Neural cell (in vitro differentiated cells): ENCODE measurements around the gene ATXN2. TPM values are rescaled to one million over a fixed set of nuclear protein-coding genes. Genes with fewer than 3 reads are reported as not detected.

ENCODE experiments used
- H2AFZ ChIP-seq: fragments of 200-600, 300-800 bp; sonication (generic), shearing (Covaris generic); 2 replicates; pipeline ENCODE4 v1.6.0; 2014; ENCODE audit warnings: low read depth, mild to moderate bottlenecking, antibody characterized with exemption, low read length, moderate library complexity
- H3F3A ChIP-seq: fragments of 200-600 bp; shearing (Covaris generic); 2 replicates; pipeline ENCODE4 v1.6.1; 2016; ENCODE audit warnings: mild to moderate bottlenecking, moderate library complexity, mixed read lengths, antibody characterized with exemption, low read length; ENCODE audit not compliant: insufficient read depth, poor library complexity, severe bottlenecking
- H3K27ac ChIP-seq: fragments of 200-600, 300-800 bp; sonication (generic), shearing (Covaris generic); 2 replicates; pipeline ENCODE4 v1.5.1; 2014; ENCODE audit warnings: mild to moderate bottlenecking, low read length, moderate library complexity
- H3K27me3 ChIP-seq: fragments of 300-800, 200-600 bp; sonication (generic), shearing (Covaris generic); 2 replicates; pipeline ENCODE4 v1.6.0; 2014; ENCODE audit warnings: mild to moderate bottlenecking, low read depth, low read length, moderate library complexity; ENCODE audit not compliant: insufficient read depth
- H3K36me3 ChIP-seq: fragments of 300-800, 200-600 bp; sonication (generic), shearing (Covaris generic); 2 replicates; pipeline ENCODE4 v1.5.1; 2014; ENCODE audit warnings: mild to moderate bottlenecking, antibody characterized with exemption, low read length, moderate library complexity; ENCODE audit not compliant: insufficient read depth
- H3K4me2 ChIP-seq: fragments of 300-800, 200-600 bp; sonication (generic), shearing (Covaris generic); 2 replicates; pipeline ENCODE4 v1.6.0; 2014; ENCODE audit warnings: mild to moderate bottlenecking, low read length
- H3K4me3 ChIP-seq: fragments of 300-800, 200-600 bp; sonication (generic), shearing (Covaris generic); 2 replicates; pipeline ENCODE4 v1.5.1; 2014; ENCODE audit warnings: mild to moderate bottlenecking, low read length, moderate library complexity
- H3K79me2 ChIP-seq: fragments of 200-600 bp; shearing (Covaris generic); replicated peaks from 2 replicates; pipeline ENCODE4 v1.6.0; 2014; ENCODE audit warnings: mild to moderate bottlenecking, low read length, moderate library complexity; ENCODE audit not compliant: insufficient read depth
- H3K9ac ChIP-seq: fragments of 300-800, 200-600 bp; sonication (generic), shearing (Covaris generic); 2 replicates; pipeline ENCODE4 v1.6.1; 2016; ENCODE audit warnings: mild to moderate bottlenecking, low read length, mixed read lengths
- H3K9me2 ChIP-seq: fragments of 200-600 bp; shearing (Covaris generic); 2 replicates; pipeline ENCODE4 v1.6.1; 2016; ENCODE audit warnings: mild to moderate bottlenecking, low read length, mixed read lengths; ENCODE audit not compliant: insufficient read depth
- H3K9me3 ChIP-seq: fragments of 200-600, 300-800 bp; sonication (generic), shearing (Covaris generic); 2 replicates; pipeline ENCODE4 v1.6.1; 2016; ENCODE audit warnings: mild to moderate bottlenecking, mixed run types, low read length, moderate library complexity, mixed read lengths
- H4K20me1 ChIP-seq: fragments of 200-600 bp; shearing (Covaris generic); 2 replicates; pipeline ENCODE4 v1.6.1; 2016; ENCODE audit warnings: mild to moderate bottlenecking, mixed run types; ENCODE audit not compliant: insufficient read depth
- CTCF ChIP-seq: fragments of 450-650 bp; IDR thresholded peaks from 2 replicates; pipeline ENCODE4 v1.5.1; 2014; ENCODE audit warnings: antibody characterized with exemption, mild to moderate bottlenecking, moderate library complexity; ENCODE audit not compliant: poor library complexity, severe bottlenecking
- EP300 ChIP-seq: fragments of 450-650 bp; conservative IDR thresholded peaks from 2 replicates; pipeline ENCODE4 v1.6.1; 2014; ENCODE audit warnings: antibody characterized with exemption, mild to moderate bottlenecking, moderate library complexity; ENCODE audit not compliant: poor library complexity, severe bottlenecking
- EZH2 ChIP-seq: fragments of 200-600, 300-800 bp; shearing (Covaris generic), sonication (generic); IDR thresholded peaks from 2 replicates; pipeline ENCODE4 v1.6.1; 2014; ENCODE audit warnings: antibody characterized with exemption, low read length, borderline replicate concordance, mild to moderate bottlenecking; ENCODE audit not compliant: insufficient read depth, poor library complexity, severe bottlenecking
- MXI1 ChIP-seq: fragments of 450-650 bp; conservative IDR thresholded peaks from 2 replicates; pipeline ENCODE4 v1.6.1; 2014; ENCODE audit warnings: antibody characterized with exemption, mild to moderate bottlenecking; ENCODE audit not compliant: poor library complexity, severe bottlenecking
- POLR2AphosphoS5 ChIP-seq: IDR thresholded peaks from 2 replicates; pipeline ENCODE4 v1.6.1; 2012
- RAD21 ChIP-seq: fragments of 450-650 bp; conservative IDR thresholded peaks from 2 replicates; pipeline ENCODE4 v1.6.1; 2014; ENCODE audit warnings: antibody characterized with exemption, mild to moderate bottlenecking, moderate library complexity
- REST ChIP-seq: IDR thresholded peaks from 2 replicates; pipeline ENCODE4 v1.6.1; 2012; ENCODE audit warnings: borderline replicate concordance
- SMC3 ChIP-seq: fragments of 450-650 bp; conservative IDR thresholded peaks from 2 replicates; pipeline ENCODE4 v1.6.1; 2014; ENCODE audit warnings: antibody characterized with exemption, mild to moderate bottlenecking, moderate library complexity; ENCODE audit not compliant: poor library complexity
- TAF1 ChIP-seq: IDR thresholded peaks from 2 replicates; pipeline ENCODE4 v1.6.1; 2012; ENCODE audit warnings: low read depth
- polyA plus RNA-seq: library from polyadenylated mRNA; depleted of rRNA; stranded (reverse); fragments of >200 nt; gene quantifications from 2 replicates; pipeline ENCODE4 v1.2.3, GENCODE V29; 2014

ATXN2 gene
- polyA plus RNA-seq, 1 donor from 2014 or later: 12.6 TPM

- H3K36me3 ChIP-seq: no peaks in the 10 kb centered on the region
- H3K27ac ChIP-seq: no peak overlapping the region
- H3K79me2 ChIP-seq: no peaks in the 10 kb centered on the region
- H4K20me1 ChIP-seq: no peaks in the 10 kb centered on the region
- H3K4me3 ChIP-seq: no peak overlapping the region
- no peaks in the 10 kb centered on the region for H3K9me2 ChIP-seq
- H3K9ac ChIP-seq: no peak overlapping the region
- H3K4me2 ChIP-seq: no peak overlapping the region
- no peaks in the 10 kb centered on the region for H3K27me3 ChIP-seq
- H3F3A ChIP-seq: no peaks in the 10 kb centered on the region
- no peak overlapping the region for H2AFZ ChIP-seq
- TF ChIP-seq TAF1 (no peak), POLR2AphosphoS5 (no peak), REST (no peak), EP300 (no peak), MXI1 (no peak), SMC3 (no peak), EZH2 (no peak), CTCF (no peak), RAD21 (no peak)
- H3K9me3 ChIP-seq: no peaks in the 10 kb centered on the region
These were observed 17.1 kb upstream of the ATXN2 start for GRCh38 chr12:111616177-111616623.

GRCh38 chr12:111607239-111607638 is 8.1 kb upstream of the ATXN2 start:
- no peak overlapping the region for H3K9ac ChIP-seq
- H3K27ac ChIP-seq: no peak overlapping the region
- H3K9me2 ChIP-seq: no peaks in the 10 kb centered on the region
- no peak overlapping the region for H3K4me3 ChIP-seq
- H2AFZ ChIP-seq: no peak overlapping the region
- no peaks in the 10 kb centered on the region for H4K20me1 ChIP-seq
- TF ChIP-seq TAF1 (no peak), CTCF (no peak), REST (no peak)
- no peaks in the 10 kb centered on the region for H3K79me2 ChIP-seq
- H3K4me2 ChIP-seq: no peak overlapping the region
- H3K36me3 ChIP-seq: no peaks in the 10 kb centered on the region
- H3K9me3 ChIP-seq: no peaks in the 10 kb centered on the region
- H3F3A ChIP-seq: no peaks in the 10 kb centered on the region
- H3K27me3 ChIP-seq: no peaks in the 10 kb centered on the region
